ENCODE results near the gene TESK1. TPM values are rescaled to one million over a fixed set of nuclear protein-coding genes. Genes with fewer than 3 reads are reported as not detected.
A peak's percentile ranks its signal among the peaks of the same experiment; 100 is the strongest.
"Not testable (repeated sequence)": the region's sequence is repeated elsewhere in the genome, so short reads cannot be mapped to it uniquely, and the experiment has no call there.

Gene TESK1
- total RNA-seq, 2 donors from 2014 or later: 34.3 to 41.1 TPM

DNA sequence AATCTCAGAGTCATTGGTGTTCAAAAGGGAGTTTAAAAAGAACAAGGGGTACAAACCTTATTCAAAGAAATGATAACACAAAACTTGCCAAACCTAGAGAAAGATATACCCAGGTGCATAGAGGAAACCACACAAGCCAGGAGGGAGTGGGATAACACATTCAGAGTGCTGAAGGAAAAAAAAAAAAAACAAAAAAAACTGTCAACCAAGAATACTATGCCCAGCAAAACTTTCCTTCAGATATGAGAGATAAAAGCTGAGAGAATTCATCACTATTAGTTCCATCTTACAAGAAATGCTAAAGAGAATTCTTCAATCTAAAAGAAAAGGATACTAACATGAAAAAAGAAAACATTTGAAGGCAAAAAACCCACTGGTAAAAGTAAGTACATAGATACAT is 11.5 kb upstream of the TESK1 start:
- intact Hi-C loops (cut with DNase I): no loop called here
- H3K9me3 ChIP-seq: no peaks in the 10 kb centered on the region
- no peak overlapping the region for H3K27ac ChIP-seq

DNA sequence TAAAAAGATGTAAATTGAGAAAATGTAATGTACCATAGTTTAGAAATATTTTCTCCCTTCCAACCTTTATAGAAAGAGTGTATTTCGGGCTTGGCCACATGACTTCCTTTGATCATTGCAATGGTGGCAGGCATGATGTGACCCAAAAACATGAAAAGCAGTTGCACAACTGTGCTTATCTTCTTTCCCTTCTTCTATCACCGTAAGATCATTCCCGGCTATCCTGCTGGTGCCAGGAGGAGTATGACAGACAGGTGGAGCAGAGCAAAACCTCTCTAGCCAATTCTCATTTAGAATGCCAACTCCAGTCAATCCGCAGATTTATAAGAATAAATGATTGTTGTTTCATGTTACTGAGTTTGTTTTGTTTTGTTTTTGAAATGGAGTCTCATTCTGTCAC is 10.6 kb upstream of the TESK1 start:
- no peak for DNase-seq
- H3K4me3 ChIP-seq: no peak overlapping the region
- H3K27me3 ChIP-seq: no peaks in the 10 kb centered on the region
- H3K4me1 ChIP-seq: no peaks in the 10 kb centered on the region
- H3K9me3 ChIP-seq: no peaks in the 10 kb centered on the region
- TF ChIP-seq, protein P1, sequence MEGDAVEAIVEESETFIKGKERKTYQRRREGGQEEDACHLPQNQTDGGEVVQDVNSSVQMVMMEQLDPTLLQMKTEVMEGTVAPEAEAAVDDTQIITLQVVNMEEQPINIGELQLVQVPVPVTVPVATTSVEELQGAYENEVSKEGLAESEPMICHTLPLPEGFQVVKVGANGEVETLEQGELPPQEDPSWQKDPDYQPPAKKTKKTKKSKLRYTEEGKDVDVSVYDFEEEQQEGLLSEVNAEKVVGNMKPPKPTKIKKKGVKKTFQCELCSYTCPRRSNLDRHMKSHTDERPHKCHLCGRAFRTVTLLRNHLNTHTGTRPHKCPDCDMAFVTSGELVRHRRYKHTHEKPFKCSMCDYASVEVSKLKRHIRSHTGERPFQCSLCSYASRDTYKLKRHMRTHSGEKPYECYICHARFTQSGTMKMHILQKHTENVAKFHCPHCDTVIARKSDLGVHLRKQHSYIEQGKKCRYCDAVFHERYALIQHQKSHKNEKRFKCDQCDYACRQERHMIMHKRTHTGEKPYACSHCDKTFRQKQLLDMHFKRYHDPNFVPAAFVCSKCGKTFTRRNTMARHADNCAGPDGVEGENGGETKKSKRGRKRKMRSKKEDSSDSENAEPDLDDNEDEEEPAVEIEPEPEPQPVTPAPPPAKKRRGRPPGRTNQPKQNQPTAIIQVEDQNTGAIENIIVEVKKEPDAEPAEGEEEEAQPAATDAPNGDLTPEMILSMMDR (IDR thresholded peaks at IDR 0.05): no peak
- H3K27ac ChIP-seq: no peak overlapping the region
- H3K9ac ChIP-seq (ENCODE audit: low read depth in 2 of 2, low read length in 2 of 2): no peak overlapping the region
- H3K36me3 ChIP-seq: no peaks in the 10 kb centered on the region
- intact Hi-C loops (cut with DNase I): no loop called here

More for the DNA sequence above, 11.5 kb upstream of the TESK1 start:
- Histone ChIP-seq H3K36me3 (no peaks in the 10 kb centered on the region), H3K4me3 (no peak overlapping the region), H3K27me3 (no peaks in the 10 kb centered on the region), H3K4me1 (no peaks in the 10 kb centered on the region), H3K9ac (ENCODE audit: low read depth in 2 of 2, low read length in 2 of 2) (no peak overlapping the region)
- TF ChIP-seq, protein P1 (IDR thresholded peaks at IDR 0.05): no peak
- no peak for DNase-seq

DNA sequence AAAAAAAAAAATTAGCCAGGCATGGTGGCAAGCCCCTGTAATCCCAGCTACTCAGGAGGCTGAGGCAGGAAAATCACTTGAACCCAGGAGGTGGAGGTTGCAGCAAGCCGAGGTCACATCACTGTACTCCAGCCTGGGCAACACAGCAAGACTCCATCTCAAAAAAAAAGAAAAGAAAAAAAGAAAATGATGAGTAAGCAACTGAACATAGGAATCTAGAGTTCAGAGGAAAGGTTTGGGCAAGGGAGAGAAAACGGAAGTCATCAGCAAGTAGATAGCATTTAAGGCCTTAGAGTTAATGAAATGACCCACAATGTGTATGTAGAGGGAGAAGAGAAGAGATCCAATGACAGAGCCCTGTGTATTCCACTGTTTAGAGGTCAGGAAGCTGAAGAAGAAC is 8.2 kb upstream of the TESK1 start:
- DNase-seq; H3K9me3 ChIP-seq; H3K4me3 ChIP-seq; intact Hi-C loops (cut with DNase I); H3K27me3 ChIP-seq; H3K27ac ChIP-seq; H3K4me1 ChIP-seq; H3K36me3 ChIP-seq; H3K9ac ChIP-seq (ENCODE audit: low read depth in 2 of 2, low read length in 2 of 2): not testable (repeated sequence)

DNA sequence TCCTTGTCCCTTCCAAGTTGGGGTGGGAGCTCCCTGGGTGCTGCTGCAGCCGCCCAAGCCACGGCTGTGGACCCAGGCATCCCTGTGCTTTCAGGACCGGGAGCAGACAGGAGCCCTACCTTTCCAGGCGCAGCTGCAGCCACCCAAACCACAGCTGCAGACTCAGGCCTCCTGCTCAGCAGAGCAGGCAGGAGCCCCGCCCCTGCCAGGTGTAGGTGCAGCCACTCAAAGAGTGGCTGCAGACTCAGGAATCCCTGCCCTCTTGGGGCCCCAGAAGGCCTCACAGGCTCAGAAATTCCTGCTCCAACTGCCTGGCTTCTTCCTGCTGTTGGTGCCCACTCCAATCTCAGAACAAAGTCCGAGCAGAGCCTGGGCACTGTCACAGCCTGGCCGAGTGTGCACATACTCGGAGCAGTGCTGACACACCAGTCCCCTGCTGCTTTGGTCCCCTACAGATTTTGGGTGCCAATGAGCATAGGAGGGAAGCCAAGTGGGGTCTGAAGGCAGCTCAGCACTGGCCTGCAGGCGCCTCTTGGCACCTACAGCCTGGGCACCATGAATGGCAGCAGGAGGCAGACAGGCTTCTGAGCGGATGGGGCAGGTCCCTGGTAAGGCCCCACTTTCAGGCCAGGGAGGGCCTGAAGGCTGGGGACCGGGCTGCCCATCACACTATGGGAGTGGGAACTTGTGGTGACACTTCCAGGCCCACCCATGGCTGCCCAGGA is 6.0 kb upstream of the TESK1 start:
- Histone ChIP-seq H3K36me3 (no peaks in the 10 kb centered on the region), H3K27ac (no peak overlapping the region), H3K4me3 (no peak overlapping the region), H3K9me3 (no peaks in the 10 kb centered on the region), H3K27me3 (no peaks in the 10 kb centered on the region), H3K4me1 (peaks cover 7% of the 10 kb centered on the region), H3K9ac (ENCODE audit: low read depth in 2 of 2, low read length in 2 of 2) (peak overlapping the region in 1 of 2 donors; percentile 12)
- intact Hi-C loops (cut with DNase I): no loop called here
- TF ChIP-seq, protein P1 (IDR thresholded peaks at IDR 0.05): no peak
- DNase-seq: no peak

DNA sequence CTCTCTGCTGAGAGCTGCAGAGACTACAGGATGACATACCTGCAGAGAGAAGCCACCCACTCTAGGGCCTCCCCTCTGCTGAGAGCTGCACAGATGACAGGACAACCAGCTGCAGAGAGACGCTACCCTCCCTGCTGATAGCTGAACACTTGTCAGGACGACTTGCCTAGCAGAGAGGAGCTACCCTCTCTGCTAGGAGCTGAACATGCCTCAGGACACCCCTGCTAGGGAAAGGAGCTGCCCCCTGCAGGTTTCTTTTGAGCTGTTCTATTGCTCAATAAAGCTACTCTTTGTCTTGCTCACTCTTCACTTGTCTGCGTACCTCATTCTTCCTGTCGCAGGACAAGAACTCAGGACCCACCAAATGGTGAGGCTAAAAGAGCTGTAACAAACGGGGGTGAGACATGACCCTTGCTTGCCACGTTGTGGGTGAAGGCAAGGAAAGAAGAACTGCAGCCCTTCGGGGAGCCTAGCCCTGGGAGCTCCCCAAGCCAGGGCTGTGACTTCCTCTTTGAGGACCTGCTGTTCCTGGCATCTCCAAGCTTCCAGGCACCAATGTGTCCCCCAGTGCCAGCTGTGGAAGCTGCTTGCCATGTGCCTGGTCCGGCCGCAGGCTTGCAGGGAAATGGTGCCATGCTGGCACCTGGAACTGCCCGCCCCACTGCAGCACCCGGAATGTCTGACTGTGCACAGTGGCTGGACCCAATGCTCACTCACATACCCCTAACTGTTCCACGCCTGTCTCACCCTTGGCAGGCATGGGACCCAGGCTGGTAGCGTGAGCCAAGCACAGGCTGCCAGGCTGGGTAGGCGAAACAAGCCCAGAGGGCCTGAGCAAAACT is 5.1 kb upstream of the TESK1 start:
- DNase-seq: no peak

More for the DNA sequence above, 5.1 kb upstream of the TESK1 start:
- Histone ChIP-seq H3K9ac (ENCODE audit: low read depth in 2 of 2, low read length in 2 of 2) (no peak overlapping the region), H3K4me1 (peaks cover 7% of the 10 kb centered on the region), H3K27ac (no peak overlapping the region), H3K9me3 (no peaks in the 10 kb centered on the region), H3K4me3 (no peak overlapping the region), H3K27me3 (no peaks in the 10 kb centered on the region), H3K36me3 (no peaks in the 10 kb centered on the region)
- intact Hi-C loops (cut with DNase I): no loop called here
- TF ChIP-seq, protein P1 (IDR thresholded peaks at IDR 0.05): no peak

All from colonic mucosa (tissue), 4 donors.